Testis (tissue), 2 donors: ENCODE data around the gene EXD2.

Experiments
- CTCF ChIP-seq, 3 experiments: fragments of 450-650 bp in 2 of 3; fragments of 200-600 bp in 1 of 3; sonication (generic) in 1 of 3; IDR thresholded peaks; one replicate each; pipeline ENCODE4 v1.5.1; 2016 to 2019; ENCODE audit warnings: antibody characterized with exemption in 3 of 3, mild to moderate bottlenecking in 2 of 3, moderate library complexity in 1 of 3
- POLR2A ChIP-seq: fragments of 450-650 bp; IDR thresholded peaks from one replicate; pipeline ENCODE4 v1.6.1; 2017; ENCODE audit warnings: antibody characterized with exemption, mild to moderate bottlenecking, moderate library complexity

- TF ChIP-seq POLR2A (no peak), CTCF (IDR thresholded peaks at IDR 0.05) (no peak)
These were observed 34.9 kb downstream of the EXD2 start for GRCh38 chr14:69226178-69226577.
